ENCODE data around the gene LAP3. TPM values are rescaled to one million over a fixed set of nuclear protein-coding genes. Genes with fewer than 3 reads are reported as not detected.

The LAP3 gene
- polyA plus RNA-seq, 3 donors: 66.7 to 82.7 (median 71.2) TPM

- no peak for DNase-seq (ENCODE audit: extremely low read depth in 1 of 11, low read depth in 9 of 11, low spot score in 4 of 11)
Observed at GRCh38 chr4:17595471-17596005, 18.5 kb downstream of the LAP3 start.

- DNase-seq (ENCODE audit: extremely low read depth in 1 of 11, low read depth in 9 of 11, low spot score in 4 of 11): peak in 1 of 11 donors; percentile 2
Observed at GRCh38 chr4:17597517-17597916, 20.5 kb downstream of the LAP3 start.

DNA sequence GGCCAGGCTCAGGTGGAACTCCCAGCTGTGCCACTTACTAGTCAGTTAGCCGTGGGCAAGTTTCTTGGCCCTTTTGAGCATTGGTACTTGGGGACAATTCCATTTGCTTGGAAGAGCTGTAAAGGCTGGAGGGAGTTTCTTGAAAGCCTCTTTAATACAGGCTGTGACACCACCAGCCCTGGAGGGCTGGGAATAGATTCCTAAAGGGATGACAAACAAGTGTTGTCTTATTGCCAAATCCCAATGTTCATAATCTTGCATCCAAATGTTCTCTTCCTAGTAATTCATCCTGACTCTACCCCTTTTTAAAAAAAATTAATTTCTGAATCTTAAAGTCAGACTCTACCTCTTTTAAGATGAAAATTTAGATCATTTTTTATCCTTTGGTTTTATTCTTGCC is 22.8 kb downstream of the LAP3 start:
- no peak for DNase-seq (ENCODE audit: extremely low read depth in 1 of 11, low read depth in 9 of 11, low spot score in 4 of 11)

DNA sequence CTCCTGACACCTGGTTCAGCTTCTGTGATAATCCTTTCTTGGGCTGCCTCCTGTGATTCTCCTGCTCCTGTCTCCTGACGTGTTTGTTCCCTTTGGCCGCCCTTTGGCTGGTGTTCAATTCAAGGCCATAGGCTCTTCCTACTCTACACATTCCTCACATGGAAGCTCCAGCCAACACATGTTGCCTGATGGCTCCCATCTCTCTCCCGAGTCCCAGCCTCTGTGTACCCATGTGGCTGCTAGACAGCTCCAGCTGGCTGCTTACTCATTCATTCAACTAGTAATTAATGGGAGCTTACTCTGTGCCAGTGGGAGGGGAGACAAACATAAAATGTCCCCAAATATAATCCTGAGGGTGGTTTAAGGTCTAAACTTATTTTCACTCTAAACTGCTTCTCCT is 28.2 kb downstream of the LAP3 start:
- no peak for DNase-seq (ENCODE audit: extremely low read depth in 1 of 11, low read depth in 9 of 11, low spot score in 4 of 11)

DNA sequence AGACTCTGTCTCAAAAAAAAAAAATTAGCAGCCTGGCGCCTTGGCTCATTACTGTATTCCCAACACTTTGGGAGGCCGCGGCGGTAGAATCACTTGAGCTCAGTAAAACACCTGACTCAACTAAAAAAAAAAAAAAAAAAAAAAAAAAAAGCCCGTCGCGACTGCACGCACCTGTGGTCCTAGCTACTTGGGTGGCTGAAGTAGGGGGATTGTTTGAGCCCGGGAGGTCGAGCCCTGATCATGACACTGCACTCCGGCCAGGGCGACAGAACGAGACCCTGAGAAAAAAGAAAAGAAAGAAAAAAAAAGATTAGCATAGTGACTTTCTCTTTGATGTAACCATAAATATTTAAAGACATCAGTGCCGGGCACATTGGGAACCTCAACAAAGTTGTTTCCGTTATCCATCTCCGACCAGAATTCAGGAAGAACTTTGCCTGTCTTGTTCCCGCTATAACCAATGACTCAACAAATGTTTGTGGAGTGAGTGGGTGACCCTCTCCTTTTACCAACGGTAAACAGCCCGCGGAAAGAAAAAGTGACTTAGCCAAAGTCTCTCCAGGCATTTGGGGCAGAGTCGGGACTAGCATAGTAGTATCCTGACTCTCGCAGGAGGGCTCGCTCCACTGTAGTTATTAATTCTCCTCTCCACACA is 36.9 kb downstream of the LAP3 start:
- DNase-seq (ENCODE audit: extremely low read depth in 1 of 11, low read depth in 9 of 11, low spot score in 4 of 11): peak in 2 of 11 donors; percentile 10 to 11

DNA sequence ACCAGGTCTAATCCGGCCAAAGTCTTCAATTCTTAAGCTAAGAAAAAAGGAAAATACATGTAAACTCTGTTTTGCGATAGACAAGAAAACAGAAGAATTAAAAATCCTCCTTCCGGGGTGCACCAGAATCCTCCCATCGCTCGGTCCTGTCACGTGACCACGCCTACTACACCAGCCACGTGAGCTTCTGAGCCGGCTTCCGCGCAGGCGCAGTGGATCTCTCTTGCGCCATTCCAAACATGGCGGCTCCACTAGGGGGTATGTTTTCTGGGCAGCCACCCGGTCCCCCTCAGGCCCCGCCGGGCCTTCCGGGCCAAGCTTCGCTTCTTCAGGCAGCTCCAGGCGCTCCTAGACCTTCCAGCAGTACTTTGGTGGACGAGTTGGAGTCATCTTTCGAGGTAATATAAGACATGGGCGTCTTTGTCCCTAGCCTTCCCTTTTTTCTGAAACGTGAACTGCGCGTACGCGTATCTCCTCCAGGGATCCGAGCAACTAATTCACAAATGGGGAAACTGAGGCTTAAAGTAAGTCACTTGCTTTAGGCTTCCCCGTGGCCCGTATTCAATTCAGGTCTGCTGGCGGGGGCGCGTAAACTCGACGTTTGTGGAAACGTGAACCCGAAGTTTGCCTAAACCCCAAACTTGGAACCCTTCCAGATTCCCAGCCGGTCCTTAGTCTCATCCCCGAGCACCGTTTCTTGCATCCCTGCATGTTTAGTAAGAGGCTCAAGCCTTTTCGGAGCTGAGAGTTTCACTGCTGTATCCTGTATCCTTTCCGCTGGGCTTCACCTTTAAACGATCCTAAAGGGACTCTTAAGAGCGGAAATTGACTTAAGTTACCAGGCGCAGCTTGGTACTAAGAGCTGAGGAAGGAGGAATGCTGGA is 37.7 kb downstream of the LAP3 start, which contains the start of gene MED28:
Gene MED28, plus strand, starts transcription at position 226 of the 884 bp plus-strand sequence. Its CDS starts 14 bp downstream, at position 240.
- DNase-seq (ENCODE audit: extremely low read depth in 1 of 11, low read depth in 9 of 11, low spot score in 4 of 11): peak; percentile 88 to 95 (median 93)

DNA sequence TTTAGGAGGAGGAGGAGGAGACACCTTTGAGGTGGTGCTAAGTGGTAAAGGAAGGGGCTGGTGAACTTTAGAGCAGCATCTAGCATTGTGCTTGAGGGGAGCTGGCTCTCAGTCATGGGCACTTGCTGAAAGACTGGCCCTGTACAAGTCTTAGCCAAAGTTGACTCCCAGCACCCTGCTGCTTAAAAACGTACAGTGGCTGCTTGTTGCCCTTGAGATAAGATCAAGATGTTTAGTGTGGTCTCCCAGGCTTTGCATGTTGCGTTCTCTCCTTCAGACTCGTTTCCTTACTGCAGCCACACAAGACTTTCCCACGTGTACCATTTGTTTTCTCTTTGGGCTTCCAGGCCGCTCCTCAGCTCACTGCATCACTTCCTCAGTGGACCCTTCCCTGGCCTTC is 39.3 kb downstream of the LAP3 start:
- no peak for DNase-seq (ENCODE audit: extremely low read depth in 1 of 11, low read depth in 9 of 11, low spot score in 4 of 11)

GRCh38 chr4:17618926-17619325 is 41.9 kb downstream of the LAP3 start:
- DNase-seq (ENCODE audit: extremely low read depth in 1 of 11, low read depth in 9 of 11, low spot score in 4 of 11): no peak

DNA sequence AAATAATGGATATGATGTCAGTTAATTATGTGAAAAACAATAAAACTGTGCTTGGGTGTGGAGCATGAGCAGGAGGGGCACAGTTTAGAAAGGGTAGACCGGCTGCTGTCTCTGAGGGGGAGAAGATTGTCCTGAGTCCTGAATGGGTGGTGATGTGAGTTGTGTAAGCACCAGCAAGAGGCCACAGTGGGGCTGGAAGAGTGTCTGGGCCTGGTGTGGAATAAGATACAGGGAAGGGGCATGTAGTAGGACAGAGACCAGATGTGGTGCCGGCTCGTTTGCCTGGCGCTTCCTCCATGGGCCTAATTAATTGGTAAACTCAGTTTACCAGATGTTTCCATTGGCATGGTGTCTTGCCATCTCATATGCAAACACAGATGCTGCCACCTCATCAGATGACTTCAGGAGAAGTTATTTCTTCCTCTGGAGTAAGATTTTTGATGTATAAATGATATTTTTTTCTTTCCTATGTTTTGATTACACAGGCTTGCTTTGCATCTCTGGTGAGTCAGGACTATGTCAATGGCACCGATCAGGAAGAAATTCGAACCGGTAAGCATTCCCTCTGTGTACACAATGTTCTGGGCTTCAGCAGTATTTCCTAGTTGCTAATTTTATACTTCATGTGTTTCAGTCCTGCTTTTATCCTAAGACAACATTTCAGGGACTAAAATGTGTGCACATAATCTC is 42.6 kb downstream of the LAP3 start:
- DNase-seq (ENCODE audit: extremely low read depth in 1 of 11, low read depth in 9 of 11, low spot score in 4 of 11): no peak

GRCh38 chr4:17623451-17624001 is 46.5 kb downstream of the LAP3 start:
- no peak for DNase-seq (ENCODE audit: extremely low read depth in 1 of 11, low read depth in 9 of 11, low spot score in 4 of 11)

GRCh38 chr4:17624821-17625220 is 47.8 kb downstream of the LAP3 start:
- no peak for DNase-seq (ENCODE audit: extremely low read depth in 1 of 11, low read depth in 9 of 11, low spot score in 4 of 11)

DNA sequence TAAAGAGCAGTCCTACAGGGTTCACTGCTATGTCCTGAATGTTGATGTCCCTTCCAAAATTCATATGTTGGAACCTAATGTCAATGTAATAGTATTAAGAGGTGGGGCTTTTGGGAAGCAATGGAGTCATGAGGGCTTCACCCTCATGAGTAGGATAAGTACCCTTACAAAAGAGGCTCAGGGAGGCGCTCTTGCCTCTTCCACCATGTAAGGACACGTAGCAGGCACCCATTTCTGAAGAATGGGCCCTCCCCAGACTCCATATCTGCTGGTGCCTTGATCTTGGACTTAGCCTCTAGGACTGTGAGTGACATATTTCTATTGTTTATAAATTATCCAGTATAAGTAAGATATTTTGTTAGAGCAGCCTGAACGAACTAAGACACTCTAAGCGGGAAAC is 53.2 kb downstream of the LAP3 start:
- no peak for DNase-seq (ENCODE audit: extremely low read depth in 1 of 11, low read depth in 9 of 11, low spot score in 4 of 11)

DNA sequence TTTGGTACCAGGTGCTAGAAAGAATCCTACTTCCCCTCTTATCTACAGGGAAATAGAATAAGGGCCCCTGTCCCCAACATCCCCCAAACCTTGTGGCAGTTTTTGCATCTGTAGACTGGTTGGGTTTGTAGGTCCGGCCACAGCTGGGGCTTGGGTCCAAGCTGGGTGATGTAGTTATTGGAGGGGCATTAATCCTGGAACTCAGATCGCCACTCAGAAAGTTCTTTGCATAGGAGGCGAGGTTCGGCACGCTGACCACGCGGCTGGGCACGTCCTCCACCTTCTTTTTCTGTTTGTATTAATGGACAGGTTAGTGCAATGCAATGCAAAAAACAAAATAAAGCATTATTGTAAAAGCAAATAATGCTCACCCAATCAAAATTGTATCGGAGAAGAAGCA is 56.6 kb downstream of the LAP3 start:
- DNase-seq (ENCODE audit: extremely low read depth in 1 of 11, low read depth in 9 of 11, low spot score in 4 of 11): no peak

- no peak for DNase-seq (ENCODE audit: extremely low read depth in 1 of 11, low read depth in 9 of 11, low spot score in 4 of 11)
Observed at GRCh38 chr4:17635056-17635455, 58.1 kb downstream of the LAP3 start.

DNA sequence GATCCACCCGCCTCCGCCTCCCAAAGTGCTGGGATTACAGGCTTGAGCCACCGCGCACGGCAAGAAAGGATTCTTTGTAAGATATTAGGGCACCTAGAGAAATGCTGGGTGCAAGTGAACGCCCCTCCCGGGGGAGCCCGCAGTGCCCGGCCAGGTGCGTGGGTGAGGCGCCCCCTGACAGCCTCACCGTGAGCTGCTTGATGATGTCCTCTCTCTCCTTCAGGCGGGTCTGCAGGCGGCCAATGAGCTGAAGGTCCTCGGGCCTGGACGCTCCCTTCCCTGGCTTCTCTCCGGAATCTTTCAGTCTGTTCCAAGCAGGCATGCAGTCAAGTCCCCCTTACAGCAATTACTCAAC is 59.3 kb downstream of the LAP3 start:
- DNase-seq (ENCODE audit: extremely low read depth in 1 of 11, low read depth in 9 of 11, low spot score in 4 of 11): no peak

GRCh38 chr4:17636696-17637622 is 60.0 kb downstream of the LAP3 start:
- peak in 10 of 11 donors; percentile 31 to 62 (median 42) for DNase-seq (ENCODE audit: extremely low read depth in 1 of 11, low read depth in 9 of 11, low spot score in 4 of 11)

GRCh38 chr4:17639136-17639535 is 62.1 kb downstream of the LAP3 start:
- no peak for DNase-seq (ENCODE audit: extremely low read depth in 1 of 11, low read depth in 9 of 11, low spot score in 4 of 11)

DNA sequence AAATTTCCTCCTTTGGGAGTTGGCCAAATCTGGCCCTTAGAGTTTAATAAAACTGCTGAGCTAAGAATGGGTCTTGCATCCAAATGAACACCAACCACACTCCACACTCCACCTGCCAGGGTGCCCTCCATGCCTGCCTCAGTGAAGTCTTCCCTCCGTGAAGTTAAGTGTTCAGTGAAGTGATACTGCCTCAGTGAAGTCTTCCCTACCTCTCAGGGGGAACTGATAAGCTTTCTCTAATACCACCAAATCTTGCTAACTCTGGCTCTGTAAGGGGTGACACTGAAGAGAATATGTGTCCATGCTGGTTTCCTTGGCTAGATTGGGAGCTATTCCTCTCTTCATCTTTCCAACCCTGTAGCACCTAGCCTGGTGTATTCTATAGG is 65.4 kb downstream of the LAP3 start:
- no peak for DNase-seq (ENCODE audit: extremely low read depth in 1 of 11, low read depth in 9 of 11, low spot score in 4 of 11)

Data from renal cortex interstitium (tissue), 11 donors.